Stimulated activated CD8-positive, alpha-beta memory T cell treated with anti-CD3 and anti-CD28 coated beads, Interleukin-15, amount 100 ng/mL, for 1 hour (primary cell): Measurements from ENCODE around the gene PLK5.

ENCODE experiments used
- DNase-seq: peaks from one replicate; pipeline ENCODE4 v3.0.0-alpha.2; 2020; ENCODE audit warnings: low read depth

Gene PLK5

DNA sequence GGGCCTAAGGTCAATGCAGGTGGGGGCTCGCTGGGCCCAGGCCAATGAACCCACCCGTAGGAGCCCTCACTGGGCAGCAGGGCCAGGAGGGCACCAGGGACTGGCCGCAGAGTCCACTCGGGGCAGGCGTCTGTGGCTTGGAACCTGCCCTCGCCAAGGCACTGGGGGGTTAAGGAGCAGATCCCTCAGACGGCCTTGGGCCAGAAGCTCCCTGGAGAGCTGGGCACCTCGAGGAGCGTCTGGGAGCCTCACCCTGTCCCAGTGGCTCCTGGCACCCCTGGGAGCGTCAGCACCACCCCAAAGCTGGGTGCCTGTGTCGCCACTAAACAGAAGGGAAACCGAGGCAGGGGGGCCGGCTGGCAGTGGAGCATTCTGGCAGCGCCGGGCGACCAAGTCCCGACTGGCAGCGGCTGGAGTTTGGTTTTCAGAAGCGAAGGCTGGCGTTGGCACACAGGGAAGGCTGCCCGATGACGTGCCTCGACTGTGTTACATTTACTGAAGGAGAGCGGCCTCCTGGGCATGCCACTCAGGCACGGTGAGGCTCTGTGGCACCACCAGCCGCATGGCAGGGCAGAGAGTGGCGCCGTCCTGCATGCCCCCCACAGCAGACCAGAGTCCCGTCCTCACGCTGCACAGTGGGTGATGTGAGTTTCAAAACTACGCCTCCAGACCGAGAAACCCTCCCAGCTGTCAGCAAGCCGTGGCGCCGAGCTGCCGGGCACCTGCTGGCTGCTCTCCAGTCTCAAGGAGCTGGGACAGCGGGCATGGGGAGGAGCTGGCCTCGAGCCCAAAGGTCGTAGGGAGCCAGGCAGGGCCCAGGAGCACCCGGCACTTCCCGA is 53.4 kb downstream of the PLK5 start:
- DNase-seq, result no peak

DNA sequence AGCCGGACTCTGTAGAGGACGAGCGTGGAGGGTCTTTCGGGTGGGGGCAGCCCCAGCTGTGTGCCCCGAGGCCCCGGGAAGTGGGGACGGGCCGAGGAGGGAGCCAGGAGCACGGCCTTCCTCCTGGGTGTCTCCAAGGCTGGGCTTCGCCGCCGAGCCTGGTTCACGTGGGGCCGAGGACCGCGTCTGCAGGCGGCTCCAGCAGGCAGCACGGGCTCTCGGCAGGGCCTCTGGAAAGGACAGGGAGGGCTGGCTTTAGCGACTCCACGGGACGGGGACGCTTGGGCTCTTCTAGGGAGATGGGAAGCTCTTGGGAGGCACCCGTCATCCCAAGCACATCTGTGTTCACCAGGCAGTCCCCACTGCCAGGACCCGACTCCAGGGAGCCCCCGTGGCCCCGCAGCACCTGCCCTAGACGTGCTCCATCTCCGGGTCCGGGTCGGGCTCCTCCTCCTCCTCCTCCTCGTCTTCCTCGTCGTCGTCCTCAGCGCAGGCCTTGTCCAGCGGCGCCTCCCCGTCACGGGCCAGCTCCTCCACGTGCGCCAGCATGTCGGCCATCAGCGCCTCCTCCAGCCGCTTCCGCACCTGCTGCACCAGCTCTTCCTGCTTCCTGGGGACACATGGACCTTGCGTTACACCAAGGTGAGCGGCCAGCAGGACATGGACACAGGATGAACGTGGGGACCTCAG is 54.2 kb downstream of the PLK5 start:
- DNase-seq, result no peak

DNA sequence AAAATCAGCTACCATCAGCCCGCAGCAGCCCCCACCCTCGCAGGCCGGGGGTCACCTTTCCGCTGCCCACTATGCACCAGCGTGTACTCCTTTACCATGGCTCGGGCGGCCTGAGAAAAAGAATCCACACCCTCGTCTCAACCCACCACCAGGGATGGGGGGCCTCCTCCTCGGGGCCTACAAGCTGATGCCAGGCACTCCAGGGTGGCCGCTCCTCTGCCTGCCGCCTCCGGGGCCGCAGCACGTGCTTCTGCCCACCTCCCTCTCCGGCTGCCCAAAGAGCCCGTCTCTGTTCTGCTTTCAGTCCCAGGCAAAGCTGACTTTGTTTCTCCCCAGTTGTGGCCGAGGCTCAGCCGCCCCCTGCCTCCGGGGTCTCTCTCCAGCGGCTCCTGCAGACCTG is 55.3 kb downstream of the PLK5 start:
- DNase-seq, result no peak

DNA sequence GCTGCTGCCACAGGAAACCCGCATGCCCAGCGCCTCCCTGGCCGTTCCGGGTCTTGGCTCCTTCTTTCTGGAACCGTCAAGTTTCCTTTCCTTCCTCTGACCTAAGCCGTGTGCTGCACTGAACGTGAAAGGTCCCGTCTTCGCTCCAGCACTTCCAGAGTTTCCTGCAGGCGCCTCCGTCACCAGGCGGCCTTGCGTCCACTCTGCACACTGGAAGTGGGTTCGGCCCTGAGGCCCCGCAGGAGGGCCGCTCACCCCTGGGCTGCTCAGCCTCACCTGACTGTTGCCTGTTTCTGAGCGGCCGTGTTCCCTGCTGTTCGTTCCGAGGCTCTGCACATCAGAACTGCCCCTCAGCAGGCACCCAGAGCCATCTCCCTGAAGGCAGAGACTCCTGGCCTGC is 56.5 kb downstream of the PLK5 start:
- DNase-seq, result no peak

DNA sequence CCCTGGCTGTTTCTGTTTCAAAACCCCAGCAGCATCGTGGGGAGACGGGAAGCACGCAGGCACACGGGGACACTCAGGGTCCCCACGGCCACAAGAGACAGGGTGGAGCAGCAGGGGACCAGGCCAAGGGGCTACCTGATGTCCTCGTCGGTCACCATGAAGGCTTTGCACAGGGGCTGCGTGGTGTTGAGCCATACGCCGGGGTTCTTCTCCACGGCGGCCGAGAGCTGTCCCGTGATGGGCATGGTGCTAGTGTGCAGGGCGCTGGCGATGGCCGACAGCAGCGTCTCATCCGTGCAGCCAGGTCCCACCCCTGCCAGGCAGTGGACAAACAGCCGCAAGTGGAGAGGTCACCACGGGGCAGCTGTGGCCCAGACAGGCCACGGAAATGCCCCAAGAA is 57.1 kb downstream of the PLK5 start:
- DNase-seq, result no peak

DNA sequence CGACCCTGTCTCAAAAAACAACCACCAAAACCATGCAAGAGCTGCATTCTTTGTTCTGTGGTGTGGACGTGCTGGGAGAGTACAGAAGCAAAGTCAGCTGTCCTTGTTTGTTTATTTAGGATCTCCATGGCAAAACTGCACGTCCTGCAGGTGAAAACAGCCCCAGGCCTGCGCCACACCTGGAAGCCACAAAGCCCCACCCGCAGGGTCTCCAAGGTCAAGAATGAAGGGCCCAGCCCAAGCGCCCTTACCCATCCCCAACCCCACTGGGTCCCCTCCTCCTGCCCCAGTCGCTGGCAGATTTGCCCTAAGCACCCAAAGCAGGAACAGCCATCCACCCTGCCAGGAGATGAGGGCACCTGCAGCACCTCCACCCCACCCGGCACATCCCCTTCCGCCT is 58.3 kb downstream of the PLK5 start:
- DNase-seq, result no peak

DNA sequence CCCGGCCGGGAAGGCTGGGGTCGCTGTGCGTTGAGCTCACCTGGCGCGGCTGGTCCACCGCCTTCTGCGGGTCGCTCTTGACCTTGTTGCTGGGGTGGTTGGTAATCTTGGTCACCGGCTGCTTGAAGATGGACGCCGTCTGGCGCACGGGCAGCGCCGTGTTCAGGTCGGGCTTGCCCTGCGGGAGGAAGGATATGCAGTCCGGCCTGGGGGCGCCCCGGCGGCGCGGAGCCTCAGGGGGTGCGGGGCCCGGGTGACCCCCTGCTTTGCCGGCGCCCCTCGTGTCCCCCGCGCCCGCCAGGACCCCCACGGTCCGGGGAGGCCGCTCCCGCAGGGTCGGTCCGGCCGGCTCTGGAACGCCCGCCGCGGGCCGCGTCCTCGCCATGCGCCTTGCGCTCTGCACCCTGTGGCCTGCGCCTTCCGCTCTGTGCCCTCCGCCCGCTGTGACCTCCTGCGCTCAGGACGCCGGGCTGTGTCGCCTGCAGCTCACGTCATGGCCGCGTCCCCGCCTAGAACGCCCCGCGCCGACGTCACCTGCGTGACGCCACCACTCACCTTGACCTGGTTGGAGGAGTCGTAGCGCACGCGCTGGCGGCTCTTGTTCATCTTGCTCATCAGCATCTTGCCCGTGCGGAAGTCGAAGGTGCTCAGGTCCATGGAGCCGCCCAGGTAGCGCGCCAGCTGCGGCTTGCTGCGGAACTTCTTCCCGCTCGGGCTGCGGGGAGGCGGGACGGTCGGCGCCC is 60.8 kb downstream of the PLK5 start:
- no peak for DNase-seq

DNA sequence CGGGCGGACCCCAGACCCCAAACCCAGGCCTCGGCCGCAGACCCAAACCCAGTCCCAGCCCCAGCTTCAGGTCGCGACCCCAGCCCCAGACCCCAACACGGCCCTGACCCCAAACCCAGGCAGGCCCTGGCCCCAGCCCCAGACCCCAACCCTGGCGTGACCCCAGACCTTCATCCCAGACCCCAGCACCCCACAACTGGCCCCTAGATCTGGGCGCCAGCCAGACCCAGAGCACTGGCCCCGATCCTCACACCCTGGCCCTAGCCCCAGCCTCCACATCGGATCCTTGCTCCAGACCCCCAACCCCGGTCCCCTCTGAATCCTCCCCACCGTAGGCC is 61.3 kb downstream of the PLK5 start:
- DNase-seq, result no peak
